Right atrium auricular region (tissue), 2 donors: ENCODE data around the gene JCAD. TPM values are rescaled to one million over a fixed set of nuclear protein-coding genes. Genes with fewer than 3 reads are reported as not detected.

Source experiments
- DNase-seq: peaks from one replicate; pipeline ENCODE4 v3.0.0-alpha.2; 2019; ENCODE audit warnings: low spot score
- H3K27ac ChIP-seq, 2 donors: fragments of 200-600 bp; sonication (generic); 1 replicate in 1 of 2; 2 replicates in 1 of 2; pipeline ENCODE4 v1.5.1; 2016 to 2019
- H3K27me3 ChIP-seq, 2 donors: fragments of 200-600 bp; sonication (generic); one replicate each; pipeline versions ENCODE4 v1.5.1 to v1.6.0; 2017 to 2019
- H3K36me3 ChIP-seq: fragments of 200-600 bp; sonication (generic); one replicate; pipeline ENCODE4 v1.5.1; 2016
- H3K4me1 ChIP-seq, 2 donors: fragments of 200-600 bp; sonication (generic); one replicate each; pipeline versions ENCODE4 v1.5.1 to v1.6.0; 2017 to 2019
- H3K4me3 ChIP-seq, 2 donors: fragments of 200-600 bp; sonication (generic); 1 replicate in 1 of 2; 2 replicates in 1 of 2; pipeline ENCODE4 v1.5.1; 2017 to 2019; ENCODE audit warnings: mild to moderate bottlenecking in 1 of 2, moderate library complexity in 1 of 2
- H3K9me3 ChIP-seq, 2 donors: fragments of 200-600 bp; sonication (generic); one replicate each; pipeline ENCODE4 v1.5.1; 2019
- CTCF ChIP-seq, 2 donors: fragments of 200-600 bp; sonication (generic); IDR thresholded peaks; one replicate each; pipeline ENCODE4 v1.5.1; 2019; ENCODE audit warnings: antibody characterized with exemption in 2 of 2
- total RNA-seq, 2 donors: library from RNA; depleted of rRNA; stranded (reverse); fragments of >200 nt; gene quantifications; one replicate each; pipeline ENCODE4 v1.1.0, GENCODE V29; 2016

Gene JCAD
- total RNA-seq, 2 donors from 2014 or later = 34.1 to 39.8 TPM

- peaks cover 20% of the 10 kb centered on the region for H3K36me3 ChIP-seq
- DNase-seq = peak; percentile 56
- peaks cover 0 to 74% of the 10 kb centered on the region in 2 donors for H3K4me1 ChIP-seq
- H3K27me3 ChIP-seq = no peaks in the 10 kb centered on the region
- no peak overlapping the region for H3K4me3 ChIP-seq
- peak overlapping the region in 1 of 2 donors; percentile 42 for H3K27ac ChIP-seq
- H3K9me3 ChIP-seq = no peaks in the 10 kb centered on the region
- TF ChIP-seq CTCF (IDR thresholded peaks at IDR 0.05) = no peak
Measured at GRCh38 chr10:30038781-30039536, 20.4 kb downstream of the JCAD start.

- H3K27me3 ChIP-seq = no peaks in the 10 kb centered on the region
- H3K4me3 ChIP-seq = no peak overlapping the region
- peaks cover 20% of the 10 kb centered on the region for H3K36me3 ChIP-seq
- no peak for TF ChIP-seq CTCF (IDR thresholded peaks at IDR 0.05)
- H3K27ac ChIP-seq = peak overlapping the region in 1 of 2 donors; percentile 22
- peaks cover 0 to 71% of the 10 kb centered on the region in 2 donors for H3K4me1 ChIP-seq
- H3K9me3 ChIP-seq = no peaks in the 10 kb centered on the region
- peak; percentile 59 for DNase-seq
Measured at GRCh38 chr10:30037620-30038336, 21.6 kb downstream of the JCAD start.

DNA sequence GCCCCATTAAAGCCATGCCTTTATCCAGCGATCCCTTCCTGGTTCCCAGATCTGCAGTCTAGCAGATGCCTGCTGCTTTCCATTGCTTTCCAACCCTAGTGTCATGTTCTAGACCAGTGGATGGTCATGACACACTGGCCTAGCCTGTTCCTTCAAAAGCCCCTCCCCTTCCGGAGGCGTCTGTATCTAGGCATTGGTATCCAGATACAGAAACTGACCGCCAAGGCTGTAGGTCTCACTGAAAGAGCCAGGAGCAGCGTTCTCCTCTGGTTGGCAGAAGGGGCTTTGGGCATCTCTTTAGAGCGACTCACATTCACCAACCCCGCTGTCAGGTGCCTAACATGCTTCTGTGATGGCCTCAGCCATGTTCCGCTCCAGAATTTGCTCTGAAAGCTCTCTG is 22.6 kb downstream of the JCAD start:
- TF ChIP-seq CTCF (IDR thresholded peaks at IDR 0.05) = no peak
- Histone ChIP-seq H3K4me3 (no peak overlapping the region), H3K9me3 (no peaks in the 10 kb centered on the region), H3K27me3 (no peaks in the 10 kb centered on the region), H3K27ac (peak overlapping the region in 1 of 2 donors; percentile 22), H3K4me1 (peaks cover 0 to 62% of the 10 kb centered on the region in 2 donors), H3K36me3 (peaks cover 20% of the 10 kb centered on the region)
- peak; percentile 56 for DNase-seq

- Histone ChIP-seq H3K4me1 (peaks cover 0 to 62% of the 10 kb centered on the region in 2 donors), H3K4me3 (no peak overlapping the region), H3K36me3 (peaks cover 20% of the 10 kb centered on the region), H3K9me3 (no peaks in the 10 kb centered on the region), H3K27me3 (no peaks in the 10 kb centered on the region), H3K27ac (peak overlapping the region in 1 of 2 donors; percentile 22)
- DNase-seq = no peak
- no peak for TF ChIP-seq CTCF (IDR thresholded peaks at IDR 0.05)
Measured at GRCh38 chr10:30036341-30036740, 23.0 kb downstream of the JCAD start.

GRCh38 chr10:30034433-30035137 is 24.8 kb downstream of the JCAD start:
- no peak overlapping the region for H3K27ac ChIP-seq
- H3K9me3 ChIP-seq = no peaks in the 10 kb centered on the region

More at GRCh38 chr10:30034433-30035137, 24.8 kb downstream of the JCAD start:
- no peak for TF ChIP-seq CTCF (IDR thresholded peaks at IDR 0.05)
- Histone ChIP-seq H3K36me3 (peaks cover 9% of the 10 kb centered on the region), H3K4me1 (peaks cover 0 to 74% of the 10 kb centered on the region in 2 donors), H3K27me3 (no peaks in the 10 kb centered on the region), H3K4me3 (no peak overlapping the region)
- DNase-seq = no peak
